HepG2 (cell line): ENCODE results near the gene ADI1. TPM values are rescaled to one million over a fixed set of nuclear protein-coding genes. Genes with fewer than 3 reads are reported as not detected.

Experiments
- FOSL1 ChIP-seq: sonication (generic); formaldehyde crosslinking; IDR thresholded peaks from 2 replicates; pipeline ENCODE4 v1.9.0; 2021; ENCODE audit warnings: missing genetic modification reagents, borderline replicate concordance
- HNRNPH1 ChIP-seq: fragments of 200-400 bp; formaldehyde crosslinking; optimal IDR thresholded peaks from 2 replicates; pipeline ENCODE3; 2017; ENCODE audit warnings: mild to moderate bottlenecking, low read depth, low read length
- JUND ChIP-seq: sonication (generic); formaldehyde crosslinking; IDR thresholded peaks from 2 replicates; pipeline ENCODE4 v1.8.0; 2022; ENCODE audit warnings: mild to moderate bottlenecking, missing genetic modification reagents
- NFAT5 ChIP-seq: sonication (generic); formaldehyde crosslinking; IDR thresholded peaks from 2 replicates; pipeline ENCODE4 v1.4.0; 2020; ENCODE audit warnings: missing genetic modification reagents
- TAF1 ChIP-seq: sonication (generic); formaldehyde crosslinking; IDR thresholded peaks from 2 replicates; pipeline ENCODE4 v1.4.0; 2020; ENCODE audit warnings: missing genetic modification reagents
- TOPORS ChIP-seq: sonication (generic); formaldehyde crosslinking; IDR thresholded peaks from 2 replicates; pipeline ENCODE4 v1.8.0; 2023; ENCODE audit warnings: mild to moderate bottlenecking, missing genetic modification reagents
- YY1 ChIP-seq: IDR thresholded peaks from 2 replicates; pipeline ENCODE4 v1.6.1; 2011; ENCODE audit warnings: low read length, low read depth, moderate library complexity, mild to moderate bottlenecking; ENCODE audit not compliant: insufficient read depth, insufficient replicate concordance
- ZBTB21 ChIP-seq: sonication (generic); formaldehyde crosslinking; IDR thresholded peaks from 2 replicates; pipeline ENCODE4 v1.4.0; 2020; ENCODE audit warnings: missing genetic modification reagents
- ZNF274 ChIP-seq: sonication (generic); formaldehyde crosslinking; IDR thresholded peaks from 2 replicates; pipeline ENCODE4 v1.5.1; 2020; ENCODE audit warnings: mild to moderate bottlenecking, missing genetic modification reagents
- ZNF333 ChIP-seq: sonication (generic); formaldehyde crosslinking; IDR thresholded peaks from 2 replicates; pipeline ENCODE4 v1.4.0; 2020; ENCODE audit warnings: mild to moderate bottlenecking, missing genetic modification reagents, borderline replicate concordance
- ZNF569 ChIP-seq: sonication (generic); formaldehyde crosslinking; IDR thresholded peaks from 2 replicates; pipeline ENCODE4 v1.5.0; 2020; ENCODE audit warnings: mild to moderate bottlenecking, missing genetic modification reagents, moderate library complexity, borderline replicate concordance
- ZNF784 ChIP-seq: sonication (generic); formaldehyde crosslinking; IDR thresholded peaks from 2 replicates; pipeline ENCODE4 v1.5.1; 2020; ENCODE audit warnings: missing genetic modification reagents, mild to moderate bottlenecking, borderline replicate concordance
- ZNF839 ChIP-seq: sonication (generic); formaldehyde crosslinking; IDR thresholded peaks from 2 replicates; pipeline ENCODE4 v1.4.0; 2020; ENCODE audit warnings: missing genetic modification reagents, mild to moderate bottlenecking, borderline replicate concordance
- polyA plus RNA-seq, 8 experiments: library from polyadenylated mRNA; depleted of rRNA in 3 of 8; stranded (reverse) in 7 of 8; unstranded in 1 of 8; fragments of >200 nt; fragmentation: Illumina TruSeq in 4 of 8; extraction: Trizol in 4 of 8; gene quantifications; 2 replicates each; pipeline versions ENCODE4 v1.2.1 to v1.2.3, GENCODE V29; 2011 to 2016; ENCODE audit warnings: low read depth in 4 of 8, missing spikeins in 1 of 8, mixed read lengths in 1 of 8; ENCODE audit not compliant: insufficient read depth in 1 of 8
- total RNA-seq, 5 experiments: library from RNA; depleted of rRNA; stranded (reverse); fragments of >200 nt; fragmentation: Illumina TruSeq; extraction: Trizol; gene quantifications; 2 replicates each; pipeline ENCODE4 v1.2.3, GENCODE V29; 2016; ENCODE audit warnings: low read depth in 1 of 5
- TF ChIP-seq, protein P1 (sequence below): IDR thresholded peaks from 2 replicates; pipeline ENCODE4 v1.6.1; 2016; ENCODE audit warnings: missing compliant biosample characterization, missing genetic modification reagents, borderline replicate concordance
- TF ChIP-seq, protein P2 (sequence below), 2 experiments: IDR thresholded peaks; 2 replicates each; pipeline ENCODE4 v1.6.1; 2011 to 2012; ENCODE audit warnings: low read length in 2 of 2, borderline replicate concordance in 1 of 2, low read depth in 1 of 2, mild to moderate bottlenecking in 1 of 2, moderate library complexity in 1 of 2

Gene ADI1
- total and polyA plus RNA-seq, 2 of the 13 experiments (the other 11 are each of a cell fraction or from before 2014, with no cell fraction given) = 28.7 to 123 TPM

DNA sequence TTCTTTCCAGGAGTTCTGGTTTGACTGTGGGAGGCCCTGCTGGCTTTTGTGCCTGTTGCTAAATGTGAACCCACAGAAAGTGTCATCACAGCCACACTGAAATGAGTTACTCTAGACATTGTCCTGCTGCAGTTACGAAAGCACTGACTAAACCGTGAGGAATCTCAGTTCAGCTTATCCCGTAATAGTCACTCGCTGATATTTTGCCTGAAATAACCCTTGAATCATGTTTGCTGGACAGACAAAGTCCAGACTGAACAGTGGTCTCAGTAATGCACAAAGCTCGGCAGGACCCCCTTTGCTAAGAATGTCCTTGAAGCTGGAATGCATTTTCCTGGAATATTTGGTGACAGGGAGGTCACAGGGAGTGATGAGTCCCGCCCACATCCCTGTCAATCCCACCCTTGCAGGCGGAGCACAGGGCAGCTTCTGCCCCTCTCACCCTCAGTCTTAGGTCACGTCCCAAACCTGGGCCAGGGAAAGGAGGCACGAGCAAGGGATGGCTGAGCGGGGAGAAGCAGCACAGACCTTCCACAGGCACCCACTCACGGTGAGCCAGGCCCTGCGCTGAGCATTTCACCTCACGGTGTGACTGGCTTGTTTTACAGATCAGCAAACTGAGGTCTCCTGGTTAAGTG is 53.4 kb downstream of the ADI1 start (continued):
- TF ChIP-seq, protein P1, sequence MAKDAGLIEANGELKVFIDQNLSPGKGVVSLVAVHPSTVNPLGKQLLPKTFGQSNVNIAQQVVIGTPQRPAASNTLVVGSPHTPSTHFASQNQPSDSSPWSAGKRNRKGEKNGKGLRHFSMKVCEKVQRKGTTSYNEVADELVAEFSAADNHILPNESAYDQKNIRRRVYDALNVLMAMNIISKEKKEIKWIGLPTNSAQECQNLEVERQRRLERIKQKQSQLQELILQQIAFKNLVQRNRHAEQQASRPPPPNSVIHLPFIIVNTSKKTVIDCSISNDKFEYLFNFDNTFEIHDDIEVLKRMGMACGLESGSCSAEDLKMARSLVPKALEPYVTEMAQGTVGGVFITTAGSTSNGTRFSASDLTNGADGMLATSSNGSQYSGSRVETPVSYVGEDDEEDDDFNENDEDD = no peak
- TF ChIP-seq ZNF784 (CRISPR knock-in tag) (peak; percentile 26; the same call in 1 of the 2 replicates), HNRNPH1 (no peak), FOSL1 (CRISPR knock-in tag) (peak; percentile 95), ZNF569 (CRISPR knock-in tag) (no peak), YY1 (no peak), ZNF274 (CRISPR knock-in tag) (0 out of 2 replicates have a peak, but pooled peaks have one; percentile 6), TOPORS (CRISPR knock-in tag) (no peak), TAF1 (0 out of 2 replicates have a peak, but pooled peaks have one; percentile 28), JUND (peak; percentile 89), NFAT5 (no peak), ZNF839 (CRISPR knock-in tag) (peak; percentile 54; the same call in 1 of the 2 replicates), ZBTB21 (CRISPR knock-in tag) (peak; percentile 93), ZNF333 (no peak)
- TF ChIP-seq, protein P2, sequence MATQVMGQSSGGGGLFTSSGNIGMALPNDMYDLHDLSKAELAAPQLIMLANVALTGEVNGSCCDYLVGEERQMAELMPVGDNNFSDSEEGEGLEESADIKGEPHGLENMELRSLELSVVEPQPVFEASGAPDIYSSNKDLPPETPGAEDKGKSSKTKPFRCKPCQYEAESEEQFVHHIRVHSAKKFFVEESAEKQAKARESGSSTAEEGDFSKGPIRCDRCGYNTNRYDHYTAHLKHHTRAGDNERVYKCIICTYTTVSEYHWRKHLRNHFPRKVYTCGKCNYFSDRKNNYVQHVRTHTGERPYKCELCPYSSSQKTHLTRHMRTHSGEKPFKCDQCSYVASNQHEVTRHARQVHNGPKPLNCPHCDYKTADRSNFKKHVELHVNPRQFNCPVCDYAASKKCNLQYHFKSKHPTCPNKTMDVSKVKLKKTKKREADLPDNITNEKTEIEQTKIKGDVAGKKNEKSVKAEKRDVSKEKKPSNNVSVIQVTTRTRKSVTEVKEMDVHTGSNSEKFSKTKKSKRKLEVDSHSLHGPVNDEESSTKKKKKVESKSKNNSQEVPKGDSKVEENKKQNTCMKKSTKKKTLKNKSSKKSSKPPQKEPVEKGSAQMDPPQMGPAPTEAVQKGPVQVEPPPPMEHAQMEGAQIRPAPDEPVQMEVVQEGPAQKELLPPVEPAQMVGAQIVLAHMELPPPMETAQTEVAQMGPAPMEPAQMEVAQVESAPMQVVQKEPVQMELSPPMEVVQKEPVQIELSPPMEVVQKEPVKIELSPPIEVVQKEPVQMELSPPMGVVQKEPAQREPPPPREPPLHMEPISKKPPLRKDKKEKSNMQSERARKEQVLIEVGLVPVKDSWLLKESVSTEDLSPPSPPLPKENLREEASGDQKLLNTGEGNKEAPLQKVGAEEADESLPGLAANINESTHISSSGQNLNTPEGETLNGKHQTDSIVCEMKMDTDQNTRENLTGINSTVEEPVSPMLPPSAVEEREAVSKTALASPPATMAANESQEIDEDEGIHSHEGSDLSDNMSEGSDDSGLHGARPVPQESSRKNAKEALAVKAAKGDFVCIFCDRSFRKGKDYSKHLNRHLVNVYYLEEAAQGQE (IDR thresholded peaks at IDR 0.05; ENCODE audit: borderline replicate concordance in 1 of 2, low read depth in 1 of 2, low read length in 2 of 2) = peak in 1 of 2 experiments; percentile 46; a peak in 1 of 4 replicates
